HG02885 (cell line): ENCODE data around the gene IRX5.
A peak's percentile ranks its signal among the peaks of the same experiment; 100 is the strongest.

ENCODE experiments used
- ATAC-seq: cut with Tn5 transposase; IDR thresholded peaks from one replicate; pipeline ENCODE4 v1.9.1; 2021; ENCODE audit warnings: mild to moderate bottlenecking; ENCODE audit not compliant: unreplicated experiment, poor library complexity

The IRX5 gene

DNA sequence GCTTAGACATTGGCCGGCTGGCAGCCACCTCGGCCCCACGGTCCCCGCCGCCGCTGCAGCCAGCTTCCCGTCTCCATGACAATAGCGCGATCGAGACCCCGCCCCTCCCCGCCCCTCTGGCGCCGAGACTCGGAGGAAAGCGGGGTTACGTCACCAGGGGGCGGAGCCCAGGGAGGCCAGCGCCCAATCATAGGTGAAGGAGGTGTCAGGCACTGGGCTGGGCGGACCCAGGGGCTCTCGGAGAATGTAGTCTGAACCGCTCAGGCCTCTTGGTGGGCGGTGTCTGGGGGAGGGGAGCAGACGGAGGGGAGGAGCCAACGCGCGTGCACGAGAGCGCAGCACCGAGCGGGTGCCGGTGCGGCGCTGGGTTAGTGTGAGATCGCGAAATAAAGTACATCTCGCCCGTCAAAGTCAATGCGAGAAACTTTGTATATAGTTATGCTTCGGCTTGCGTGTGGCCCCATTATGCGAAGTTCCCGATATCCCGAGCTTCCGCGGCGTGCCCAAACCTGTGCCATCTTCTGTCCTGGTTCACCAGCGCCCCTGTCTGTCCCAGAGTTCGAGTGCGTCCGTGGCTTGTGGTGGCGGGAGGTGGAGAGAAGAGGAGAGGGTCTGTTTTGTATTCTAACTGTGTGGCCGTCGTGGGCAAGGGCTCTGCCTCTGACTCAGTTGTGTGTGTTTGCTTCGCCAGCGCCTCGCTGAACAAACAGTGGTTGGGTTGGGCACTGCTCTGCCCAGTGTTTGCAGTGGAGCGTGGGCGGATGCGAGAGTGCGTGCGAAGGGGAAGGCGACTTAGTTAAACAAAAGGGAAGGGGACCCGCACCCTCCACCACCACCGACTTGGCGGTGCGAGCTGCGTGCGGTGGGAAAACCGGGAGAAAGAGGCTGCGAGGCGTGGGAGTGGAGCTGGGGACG, 1.3 kb upstream of the IRX5 start:
- ATAC-seq = peak; percentile 93

DNA sequence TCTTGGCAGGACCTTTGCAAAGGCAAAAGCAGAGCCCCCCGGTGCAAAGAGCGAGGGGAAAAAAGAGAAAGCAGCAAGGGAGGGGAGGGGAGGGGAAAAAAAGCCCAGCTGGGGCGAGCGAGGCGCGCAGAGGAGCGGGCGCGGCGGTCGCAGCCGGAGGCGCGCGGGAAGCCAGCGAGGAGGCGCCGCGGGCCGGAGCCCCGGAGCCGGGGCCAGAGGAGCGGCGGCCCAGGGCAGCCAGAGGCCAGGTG, 129 bp downstream of the IRX5 start:
- no peak for ATAC-seq

GRCh38 chr16:54931120-54932014, 702 bp downstream of the IRX5 start:
- no peak for ATAC-seq

DNA sequence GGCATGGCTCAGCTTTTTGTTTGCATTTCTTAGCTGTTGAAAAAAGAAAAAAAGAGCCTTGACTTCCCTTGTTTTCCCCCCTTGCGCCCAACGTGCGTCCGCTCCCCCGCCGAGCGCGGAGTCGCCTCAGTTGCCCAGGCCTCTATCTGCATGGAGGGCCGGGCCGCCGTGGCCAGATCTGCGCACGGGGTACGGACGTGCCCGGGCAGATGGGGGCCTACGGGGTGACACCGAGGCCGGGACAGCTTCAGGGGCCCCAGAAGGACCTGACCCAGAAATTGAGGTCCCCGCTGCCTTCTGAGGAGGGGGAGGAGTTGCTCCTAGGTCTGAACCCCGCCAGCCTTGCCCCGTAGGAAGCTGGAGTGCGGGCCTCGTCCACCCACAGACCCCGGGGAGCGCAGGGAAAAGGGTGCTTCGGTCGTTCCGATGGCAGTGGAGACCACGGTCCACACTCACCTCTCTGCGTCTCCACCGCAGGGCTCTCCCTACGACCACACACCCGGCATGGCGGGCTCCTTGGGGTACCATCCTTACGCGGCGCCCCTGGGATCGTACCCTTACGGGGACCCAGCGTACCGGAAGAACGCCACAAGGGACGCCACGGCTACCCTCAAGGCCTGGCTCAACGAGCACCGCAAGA, 1.5 kb downstream of the IRX5 start:
- ATAC-seq = no peak

GRCh38 chr16:54932737-54933254, 2.1 kb downstream of the IRX5 start:
- no peak for ATAC-seq

- ATAC-seq = no peak
These were observed 2.8 kb downstream of the IRX5 start for GRCh38 chr16:54933281-54934011.

DNA sequence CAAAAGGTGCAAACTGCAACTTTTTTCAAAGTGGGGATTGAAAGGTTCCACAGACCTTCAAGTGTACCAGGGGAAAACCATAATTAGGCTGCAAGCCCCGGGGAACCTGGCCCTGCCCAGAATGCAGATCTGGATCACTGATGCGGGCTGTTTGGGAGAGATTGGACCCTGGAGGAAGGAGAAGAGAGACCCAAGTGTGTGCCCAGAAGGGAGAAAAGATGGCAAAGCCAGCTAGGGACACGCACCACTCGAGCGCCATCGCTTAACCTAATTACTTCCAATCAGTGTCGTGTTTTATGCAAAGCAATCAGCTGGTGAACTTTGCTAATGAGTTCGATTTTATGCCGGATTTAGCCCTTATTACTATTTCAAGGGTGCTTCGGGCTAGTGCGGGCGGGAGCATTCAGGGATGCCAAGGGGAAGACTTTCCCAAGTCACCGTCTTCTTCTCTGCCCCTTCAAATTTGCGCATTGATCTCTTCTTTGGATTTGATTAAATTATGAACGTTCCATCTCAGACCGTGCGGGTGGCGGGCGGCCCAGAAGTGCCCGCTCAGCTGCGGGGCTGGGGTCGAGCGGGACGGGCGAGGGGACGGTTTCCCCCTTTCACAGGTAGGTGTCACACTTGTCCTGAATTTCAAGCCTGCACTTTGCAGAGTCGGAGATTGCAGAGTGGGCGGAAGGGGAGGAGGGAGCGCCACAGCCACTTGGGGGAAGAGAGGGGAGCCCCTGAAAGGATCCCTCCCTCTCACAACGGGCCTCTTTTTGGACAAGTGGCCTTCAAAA, 4.0 kb downstream of the IRX5 start:
- ATAC-seq = no peak

DNA sequence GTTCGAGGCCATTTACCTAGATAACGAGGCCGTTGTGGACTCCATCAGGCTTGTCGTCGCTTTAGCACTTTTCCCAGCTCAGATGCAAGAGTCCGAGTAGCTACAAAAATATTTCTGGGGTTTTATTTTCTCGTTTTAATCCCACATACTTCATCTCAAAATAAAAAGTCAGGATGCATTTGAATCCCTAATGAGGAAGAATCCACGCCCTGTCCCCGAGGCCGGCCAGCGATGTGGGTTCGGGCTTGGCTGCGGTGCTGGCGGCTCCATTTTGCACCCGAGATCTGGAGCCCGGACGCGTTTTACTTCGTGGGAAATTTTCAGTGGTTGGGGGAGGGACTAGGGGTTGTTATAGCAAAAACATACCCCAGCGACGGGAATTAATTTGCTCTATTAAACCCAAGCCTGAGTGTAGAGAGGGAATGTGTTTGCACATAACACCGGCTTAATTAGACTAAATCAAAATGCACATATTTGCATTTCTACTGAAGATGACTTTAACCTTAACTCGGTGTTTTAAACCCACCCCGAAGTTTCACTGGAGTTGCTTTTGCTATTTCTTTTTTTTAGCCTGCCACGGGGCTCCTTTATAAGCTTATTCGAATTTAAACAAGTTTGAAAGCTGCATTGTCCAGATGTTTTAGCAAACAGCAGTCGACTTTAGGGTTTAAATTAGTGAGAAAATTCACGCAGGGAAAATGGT, 4.8 kb downstream of the IRX5 start:
- no peak for ATAC-seq

GRCh38 chr16:54936201-54936978, 5.7 kb downstream of the IRX5 start:
- ATAC-seq = no peak

DNA sequence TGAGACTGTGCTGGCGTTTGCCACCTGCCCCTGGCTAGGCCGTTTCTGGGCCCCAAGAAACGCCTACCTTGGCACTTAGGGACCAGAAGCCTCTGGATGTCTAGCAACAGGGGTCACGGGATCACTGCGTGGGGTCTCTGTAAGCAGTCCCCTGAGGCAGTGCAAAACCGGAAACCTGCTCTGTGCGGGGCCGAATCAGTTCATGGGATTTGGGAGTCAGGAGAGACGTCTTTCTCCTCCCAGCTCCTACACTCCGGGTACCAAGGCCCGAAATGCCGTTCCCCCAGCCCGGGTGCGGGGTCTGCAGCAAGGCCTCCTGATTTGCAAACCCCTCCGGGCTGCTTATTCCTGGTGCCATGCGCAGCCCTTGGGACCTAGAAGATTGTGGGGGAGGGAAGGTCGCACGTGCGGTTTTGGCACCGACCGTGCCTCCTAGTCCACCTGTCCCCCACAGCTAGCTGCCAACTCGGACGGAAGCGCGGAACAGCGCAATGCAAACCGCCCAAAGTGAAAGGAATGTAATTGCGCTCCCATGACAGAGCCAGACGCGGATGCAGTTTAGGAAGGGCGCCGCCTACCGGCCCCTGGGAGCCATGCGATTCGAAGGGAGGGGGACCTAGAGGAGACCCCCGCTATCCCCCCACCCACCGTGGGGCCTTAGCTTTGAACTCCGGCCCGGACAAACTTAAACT, 6.5 kb downstream of the IRX5 start:
- no peak for ATAC-seq

- ATAC-seq = no peak
These were observed 7.1 kb downstream of the IRX5 start for GRCh38 chr16:54937671-54938211.

DNA sequence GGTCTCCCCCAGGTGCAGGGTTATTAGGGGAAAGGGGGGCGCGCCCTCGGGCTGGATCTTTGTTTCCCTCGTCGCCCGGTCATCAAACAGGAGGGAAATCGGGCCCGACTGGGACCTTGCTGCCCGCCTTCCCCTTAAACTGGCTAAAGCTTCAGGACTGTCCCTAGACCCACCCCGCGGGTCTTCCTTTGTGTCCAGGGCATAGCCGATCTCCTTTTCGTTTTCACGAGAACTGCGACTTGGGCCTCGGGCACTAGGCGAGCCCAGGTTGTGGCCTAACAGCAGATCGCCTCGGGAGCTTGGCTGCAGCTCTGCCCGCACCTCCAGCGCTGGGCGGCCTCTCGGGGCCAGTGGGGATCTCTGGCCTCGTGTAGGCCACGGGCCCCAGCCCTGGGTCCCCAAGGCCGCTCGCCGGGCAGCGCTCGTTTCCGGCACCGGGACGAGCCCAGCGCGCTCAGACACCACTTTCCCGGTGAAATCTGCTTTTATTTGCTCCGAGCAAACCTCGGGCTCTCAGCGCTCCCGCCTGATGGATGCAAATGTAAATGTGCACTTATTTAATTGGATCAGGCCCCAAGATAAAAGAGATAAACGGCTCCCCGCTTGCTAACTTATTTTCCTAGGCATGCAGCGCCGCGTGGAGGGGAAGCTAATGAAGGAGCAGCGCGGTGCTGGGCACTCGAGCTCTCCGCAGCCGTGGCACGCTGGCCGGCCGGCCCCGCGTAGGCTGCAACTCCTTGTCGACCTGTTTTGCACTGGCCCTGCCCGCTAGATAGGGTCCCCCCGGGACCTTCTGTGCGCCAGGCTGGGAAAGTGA, 7.8 kb downstream of the IRX5 start:
- no peak for ATAC-seq

GRCh38 chr16:54939029-54939346, 8.3 kb downstream of the IRX5 start:
- ATAC-seq = no peak

GRCh38 chr16:54939510-54940278, 9.0 kb downstream of the IRX5 start:
- ATAC-seq = no peak

GRCh38 chr16:54940279-54940604, 9.6 kb downstream of the IRX5 start:
- no peak for ATAC-seq

DNA sequence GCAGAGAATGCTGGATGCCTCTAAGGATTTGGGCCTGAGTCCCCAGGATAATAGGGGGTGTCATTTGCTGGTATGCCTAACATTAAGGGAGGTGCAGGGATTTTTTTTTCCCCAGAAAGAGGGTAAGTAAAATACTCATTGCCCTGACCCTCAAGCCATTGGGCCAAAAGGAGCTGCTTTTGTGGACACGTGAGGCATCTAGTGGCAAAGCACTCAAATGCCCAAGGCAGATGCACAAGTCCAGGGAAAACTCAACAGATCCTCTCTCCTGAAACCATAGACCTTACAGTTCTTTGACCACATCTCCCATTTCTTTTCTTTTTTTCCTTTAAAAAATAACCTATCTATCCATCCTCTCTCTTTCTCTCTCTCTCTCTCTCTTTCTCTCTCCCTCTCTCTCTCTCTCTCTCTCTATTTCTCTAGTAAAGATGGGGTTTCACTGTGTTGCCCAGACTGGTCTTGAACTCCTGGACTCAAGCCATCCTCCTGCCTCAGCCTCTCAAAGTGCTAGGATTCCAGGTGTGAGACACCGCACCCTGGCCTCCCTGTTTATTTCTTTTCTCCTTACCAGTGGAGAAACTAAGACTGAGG, 11.8 kb downstream of the IRX5 start:
- ATAC-seq = no peak
